Subcutaneous abdominal adipose tissue (tissue), 5 donors: ENCODE data around the gene MYOD1.

Experiments
- H3K27ac ChIP-seq: one replicate; pipeline ENCODE4 v1.7.0; 2013; ENCODE audit warnings: low read depth, mild to moderate bottlenecking, inconsistent platforms, low read length, moderate library complexity
- H3K27me3 ChIP-seq, 5 donors: one replicate each; pipeline ENCODE4 v1.7.0; 2013; ENCODE audit warnings: low read length in 5 of 5, inconsistent platforms in 1 of 5; ENCODE audit not compliant: control insufficient read depth in 5 of 5, insufficient read depth in 4 of 5
- H3K36me3 ChIP-seq, 5 donors: one replicate each; pipeline ENCODE4 v1.7.0; 2013; ENCODE audit warnings: low read length in 5 of 5; ENCODE audit not compliant: control insufficient read depth in 5 of 5, insufficient read depth in 5 of 5
- H3K4me1 ChIP-seq, 5 donors: one replicate each; pipeline ENCODE4 v1.7.0; 2013; ENCODE audit warnings: low read length in 5 of 5, mild to moderate bottlenecking in 3 of 5, moderate library complexity in 1 of 5; ENCODE audit not compliant: control insufficient read depth in 5 of 5, insufficient read depth in 5 of 5
- H3K4me3 ChIP-seq, 5 donors: one replicate each; pipeline ENCODE4 v1.7.0; 2013; ENCODE audit warnings: low read length in 5 of 5, low read depth in 1 of 5
- H3K9ac ChIP-seq, 5 donors: one replicate each; pipeline ENCODE4 v1.7.0; 2013; ENCODE audit warnings: low read length in 5 of 5, mild to moderate bottlenecking in 4 of 5, moderate library complexity in 3 of 5
- H3K9me3 ChIP-seq, 5 donors: one replicate each; pipeline ENCODE4 v1.7.0; 2013; ENCODE audit warnings: low read length in 5 of 5; ENCODE audit not compliant: control insufficient read depth in 5 of 5
- donor health status: healthy.
- donor health status: healthy.
- donor health status: healthy.
- donor health status: healthy.
- donor health status: healthy.

Gene MYOD1

GRCh38 chr11:17702876-17703275 is 16.5 kb upstream of the MYOD1 start:
- no peaks in the 10 kb centered on the region for H3K4me1 ChIP-seq
- H3K9me3 ChIP-seq = peaks cover 0 to 7% (median 3%) of the 10 kb centered on the region in 5 donors
- H3K27ac ChIP-seq = no peak overlapping the region
- H3K27me3 ChIP-seq = no peaks in the 10 kb centered on the region
- H3K36me3 ChIP-seq = no peaks in the 10 kb centered on the region
- H3K4me3 ChIP-seq = no peak overlapping the region
- H3K9ac ChIP-seq = no peak overlapping the region

- H3K4me3 ChIP-seq = no peak overlapping the region
- no peaks in the 10 kb centered on the region for H3K4me1 ChIP-seq
- no peak overlapping the region for H3K27ac ChIP-seq
- no peaks in the 10 kb centered on the region for H3K36me3 ChIP-seq
- peaks cover 0 to 2% (median 0%) of the 10 kb centered on the region in 5 donors for H3K27me3 ChIP-seq
- H3K9me3 ChIP-seq = peaks cover 0 to 7% (median 3%) of the 10 kb centered on the region in 5 donors
- no peak overlapping the region for H3K9ac ChIP-seq
Observed at GRCh38 chr11:17703951-17704350, 15.4 kb upstream of the MYOD1 start.

GRCh38 chr11:17707830-17708229 is 11.5 kb upstream of the MYOD1 start:
- H3K4me3 ChIP-seq = no peak overlapping the region
- H3K9ac ChIP-seq = no peak overlapping the region
- H3K27ac ChIP-seq = no peak overlapping the region
- H3K36me3 ChIP-seq = no peaks in the 10 kb centered on the region
- H3K9me3 ChIP-seq = peaks cover 0 to 7% (median 3%) of the 10 kb centered on the region in 5 donors
- no peaks in the 10 kb centered on the region for H3K4me1 ChIP-seq
- H3K27me3 ChIP-seq = peaks cover 0 to 28% (median 19%) of the 10 kb centered on the region in 5 donors

GRCh38 chr11:17711836-17712235 is 7.5 kb upstream of the MYOD1 start:
- Histone ChIP-seq H3K9me3 (no peaks in the 10 kb centered on the region), H3K4me3 (no peak overlapping the region), H3K4me1 (no peaks in the 10 kb centered on the region), H3K36me3 (no peaks in the 10 kb centered on the region), H3K27me3 (peaks cover 0 to 37% (median 31%) of the 10 kb centered on the region in 5 donors), H3K9ac (no peak overlapping the region), H3K27ac (no peak overlapping the region)

GRCh38 chr11:17713851-17714250 is 5.5 kb upstream of the MYOD1 start:
- H3K27ac ChIP-seq = no peak overlapping the region
- no peak overlapping the region for H3K9ac ChIP-seq
- H3K4me3 ChIP-seq = no peak overlapping the region
- H3K4me1 ChIP-seq = no peaks in the 10 kb centered on the region
- no peaks in the 10 kb centered on the region for H3K9me3 ChIP-seq
- peaks cover 4 to 49% (median 41%) of the 10 kb centered on the region in 5 donors for H3K27me3 ChIP-seq
- no peaks in the 10 kb centered on the region for H3K36me3 ChIP-seq

- Histone ChIP-seq H3K4me1 (no peaks in the 10 kb centered on the region), H3K27ac (no peak overlapping the region), H3K36me3 (no peaks in the 10 kb centered on the region), H3K9me3 (no peaks in the 10 kb centered on the region), H3K9ac (no peak overlapping the region), H3K4me3 (no peak overlapping the region), H3K27me3 (peaks cover 4 to 52% (median 42%) of the 10 kb centered on the region in 5 donors)
Observed at GRCh38 chr11:17714356-17714854, 5.0 kb upstream of the MYOD1 start.

- Histone ChIP-seq H3K27ac (no peak overlapping the region), H3K36me3 (no peaks in the 10 kb centered on the region), H3K4me3 (no peak overlapping the region), H3K9ac (no peak overlapping the region), H3K9me3 (no peaks in the 10 kb centered on the region), H3K4me1 (peaks cover 0 to 3% (median under 1%) of the 10 kb centered on the region in 5 donors), H3K27me3 (peaks cover 8 to 53% (median 42%) of the 10 kb centered on the region in 5 donors)
Observed at GRCh38 chr11:17714870-17715269, 4.5 kb upstream of the MYOD1 start.

GRCh38 chr11:17716807-17717206 is 2.6 kb upstream of the MYOD1 start:
- Histone ChIP-seq H3K9ac (no peak overlapping the region), H3K27ac (no peak overlapping the region), H3K36me3 (no peaks in the 10 kb centered on the region), H3K9me3 (no peaks in the 10 kb centered on the region), H3K4me1 (peaks cover 0 to 22% (median 15%) of the 10 kb centered on the region in 5 donors), H3K27me3 (peaks cover 28 to 61% (median 50%) of the 10 kb centered on the region in 5 donors), H3K4me3 (no peak overlapping the region)

- Histone ChIP-seq H3K4me3 (no peak overlapping the region), H3K9me3 (no peaks in the 10 kb centered on the region), H3K27ac (no peak overlapping the region), H3K27me3 (peaks cover 39 to 67% (median 60%) of the 10 kb centered on the region in 5 donors), H3K4me1 (peaks cover 0 to 23% (median 15%) of the 10 kb centered on the region in 5 donors), H3K36me3 (no peaks in the 10 kb centered on the region), H3K9ac (no peak overlapping the region)
Observed at GRCh38 chr11:17718015-17718414, 1.4 kb upstream of the MYOD1 start.

GRCh38 chr11:17718510-17718962 is 835 bp upstream of the MYOD1 start:
- Histone ChIP-seq H3K36me3 (no peaks in the 10 kb centered on the region), H3K9ac (no peak overlapping the region), H3K27ac (no peak overlapping the region), H3K27me3 (peaks cover 39 to 69% (median 64%) of the 10 kb centered on the region in 5 donors), H3K4me3 (no peak overlapping the region), H3K4me1 (peaks cover 0 to 23% (median 15%) of the 10 kb centered on the region in 5 donors), H3K9me3 (no peaks in the 10 kb centered on the region)
